Measurements from ENCODE around the gene RNF34.

Gene RNF34

DNA sequence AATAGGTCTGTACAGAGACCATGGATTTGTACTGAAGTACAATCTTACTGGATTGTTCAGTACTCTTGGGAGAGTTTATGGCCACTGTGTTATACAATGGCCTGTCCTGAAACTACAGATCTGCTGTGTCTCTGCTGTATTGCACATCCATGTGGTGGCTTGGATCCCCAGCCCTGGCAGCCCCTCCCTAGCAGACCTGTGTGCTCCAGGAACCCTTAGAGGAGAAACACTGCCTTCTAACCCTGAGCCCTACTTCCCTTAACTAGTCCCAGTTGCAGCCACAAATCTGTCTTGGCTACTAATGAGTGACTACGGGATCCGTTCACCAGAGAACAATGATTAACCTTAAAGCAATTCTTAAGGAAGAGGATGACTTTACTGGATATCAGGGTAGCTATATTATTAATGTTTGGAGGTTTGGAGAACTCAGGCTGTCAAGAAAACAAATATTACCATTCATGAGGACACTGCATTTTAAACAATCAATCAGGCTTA lies 27.7 kb downstream of the RNF34 start:
- TF ChIP-seq, protein P1, sequence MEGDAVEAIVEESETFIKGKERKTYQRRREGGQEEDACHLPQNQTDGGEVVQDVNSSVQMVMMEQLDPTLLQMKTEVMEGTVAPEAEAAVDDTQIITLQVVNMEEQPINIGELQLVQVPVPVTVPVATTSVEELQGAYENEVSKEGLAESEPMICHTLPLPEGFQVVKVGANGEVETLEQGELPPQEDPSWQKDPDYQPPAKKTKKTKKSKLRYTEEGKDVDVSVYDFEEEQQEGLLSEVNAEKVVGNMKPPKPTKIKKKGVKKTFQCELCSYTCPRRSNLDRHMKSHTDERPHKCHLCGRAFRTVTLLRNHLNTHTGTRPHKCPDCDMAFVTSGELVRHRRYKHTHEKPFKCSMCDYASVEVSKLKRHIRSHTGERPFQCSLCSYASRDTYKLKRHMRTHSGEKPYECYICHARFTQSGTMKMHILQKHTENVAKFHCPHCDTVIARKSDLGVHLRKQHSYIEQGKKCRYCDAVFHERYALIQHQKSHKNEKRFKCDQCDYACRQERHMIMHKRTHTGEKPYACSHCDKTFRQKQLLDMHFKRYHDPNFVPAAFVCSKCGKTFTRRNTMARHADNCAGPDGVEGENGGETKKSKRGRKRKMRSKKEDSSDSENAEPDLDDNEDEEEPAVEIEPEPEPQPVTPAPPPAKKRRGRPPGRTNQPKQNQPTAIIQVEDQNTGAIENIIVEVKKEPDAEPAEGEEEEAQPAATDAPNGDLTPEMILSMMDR (conservative IDR thresholded peaks at IDR 0.05; ENCODE audit: low read depth, low read length), result no peak
- H3K4me3 ChIP-seq (ENCODE audit: low read length), result no peak overlapping the region
- DNase-seq (ENCODE audit: low read depth), result no peak

DNA sequence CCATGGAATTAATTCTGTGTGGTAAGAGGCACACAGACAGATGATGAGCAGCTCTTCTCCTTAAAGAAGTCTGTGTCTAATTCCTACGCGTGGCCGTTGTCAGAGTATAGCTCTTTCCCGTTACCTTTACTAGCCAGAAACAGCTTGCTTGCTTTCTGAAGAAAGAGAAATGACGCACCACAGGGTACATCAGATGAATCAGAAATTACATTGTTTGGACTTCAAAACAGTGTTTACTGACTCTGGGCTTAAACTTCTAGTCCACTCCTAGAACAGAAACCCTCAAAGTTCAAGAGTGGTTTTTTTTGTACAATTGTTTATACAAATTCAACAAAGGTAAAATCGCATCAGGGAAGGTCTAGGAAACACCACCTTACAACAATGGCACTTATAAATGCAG lies 29.0 kb downstream of the RNF34 start:
- no peak overlapping the region for H3K4me3 ChIP-seq (ENCODE audit: low read length)
- TF ChIP-seq, protein P1 (conservative IDR thresholded peaks at IDR 0.05; ENCODE audit: low read depth, low read length), result no peak
- DNase-seq (ENCODE audit: low read depth), result no peak

DNA sequence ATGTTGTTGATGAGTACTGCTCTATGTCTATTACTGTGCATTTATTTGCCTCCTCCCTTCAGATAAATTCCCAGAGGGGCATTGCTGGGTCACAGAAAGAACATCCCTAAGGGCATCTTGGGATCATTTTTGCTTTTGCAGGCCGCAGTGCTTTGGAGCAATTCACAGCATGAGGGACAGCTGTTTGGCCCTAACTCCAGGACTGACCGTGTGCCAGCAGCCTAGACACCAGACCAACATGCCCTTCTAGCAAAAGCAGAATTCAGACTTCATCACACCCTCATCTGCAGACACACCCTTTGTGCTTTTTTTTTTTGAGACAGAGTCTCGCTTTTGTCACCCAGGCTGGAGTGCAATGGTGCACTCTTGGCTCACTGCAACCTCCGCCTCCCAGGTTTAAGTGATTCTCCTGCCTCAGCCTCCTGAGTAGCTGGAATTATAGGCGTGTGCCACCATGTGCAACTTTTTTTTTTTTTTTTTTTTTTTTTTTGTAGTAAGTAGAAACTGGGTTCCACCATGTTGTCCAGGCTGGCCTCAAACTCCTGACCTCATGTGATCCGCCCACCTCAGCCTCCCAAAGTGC lies 31.0 kb downstream of the RNF34 start:
- H3K4me3 ChIP-seq (ENCODE audit: low read length), result no peak overlapping the region
- no peak for DNase-seq (ENCODE audit: low read depth)
- TF ChIP-seq, protein P1 (conservative IDR thresholded peaks at IDR 0.05; ENCODE audit: low read depth, low read length), result no peak

DNA sequence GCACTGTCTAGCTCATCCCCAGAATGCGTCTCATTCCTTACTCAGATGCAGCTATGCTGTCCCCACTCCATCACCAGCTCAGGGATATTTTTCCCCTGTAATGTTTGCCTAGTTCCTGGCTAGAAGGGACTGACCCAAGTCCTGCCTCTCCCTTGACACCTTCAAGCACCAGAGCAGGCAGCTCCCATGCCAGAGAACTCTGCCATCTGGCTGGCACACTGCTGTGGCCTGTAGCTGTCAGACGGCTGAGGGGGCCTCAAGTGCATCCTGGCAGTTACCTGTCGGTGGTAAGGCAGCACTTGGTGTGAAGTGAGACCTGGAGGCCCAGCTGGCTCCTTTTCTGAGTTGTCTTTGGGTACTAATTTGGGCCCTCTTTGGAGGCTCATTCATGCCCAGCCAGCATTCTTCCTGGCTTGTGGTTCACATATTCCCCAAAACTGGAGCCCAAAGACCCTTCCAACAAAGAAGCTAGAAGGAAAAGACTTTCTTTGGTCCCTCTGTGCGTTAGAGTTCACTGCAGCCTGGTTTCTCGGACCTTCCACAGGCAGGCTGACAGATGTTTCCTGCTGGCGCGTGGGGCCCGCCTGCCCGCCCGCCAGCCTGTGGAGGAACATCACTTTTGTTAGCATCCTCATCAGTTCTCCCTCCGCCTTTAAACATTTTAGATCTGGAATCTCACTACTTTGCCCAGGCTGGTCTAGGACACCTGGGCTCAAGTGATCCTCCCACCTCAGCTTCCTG lies 33.0 kb downstream of the RNF34 start:
- TF ChIP-seq, protein P1 (conservative IDR thresholded peaks at IDR 0.05; ENCODE audit: low read depth, low read length), result no peak
- no peak for DNase-seq (ENCODE audit: low read depth)
- no peak overlapping the region for H3K4me3 ChIP-seq (ENCODE audit: low read length)

DNA sequence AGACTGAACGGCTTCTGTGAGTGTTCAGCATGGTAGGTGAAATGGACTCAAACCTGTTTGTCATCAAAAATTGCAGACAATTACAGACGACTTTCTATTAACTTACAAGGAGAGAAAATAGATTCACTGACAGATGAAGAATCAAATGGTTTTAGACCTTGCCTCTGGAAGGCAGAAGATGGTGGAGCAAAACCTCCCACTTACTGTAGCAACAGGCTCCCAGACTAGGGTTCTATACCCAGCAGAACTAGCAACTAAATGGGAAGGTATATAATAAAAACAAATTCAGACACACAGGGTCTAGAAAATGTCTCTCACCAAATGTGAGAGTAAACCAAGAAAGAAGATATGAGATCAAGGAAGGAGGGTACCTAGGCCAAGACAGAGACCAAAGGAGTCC lies 36.8 kb downstream of the RNF34 start:
- TF ChIP-seq, protein P1 (conservative IDR thresholded peaks at IDR 0.05; ENCODE audit: low read depth, low read length), result no peak
- no peak overlapping the region for H3K4me3 ChIP-seq (ENCODE audit: low read length)
- no peak for DNase-seq (ENCODE audit: low read depth)

DNA sequence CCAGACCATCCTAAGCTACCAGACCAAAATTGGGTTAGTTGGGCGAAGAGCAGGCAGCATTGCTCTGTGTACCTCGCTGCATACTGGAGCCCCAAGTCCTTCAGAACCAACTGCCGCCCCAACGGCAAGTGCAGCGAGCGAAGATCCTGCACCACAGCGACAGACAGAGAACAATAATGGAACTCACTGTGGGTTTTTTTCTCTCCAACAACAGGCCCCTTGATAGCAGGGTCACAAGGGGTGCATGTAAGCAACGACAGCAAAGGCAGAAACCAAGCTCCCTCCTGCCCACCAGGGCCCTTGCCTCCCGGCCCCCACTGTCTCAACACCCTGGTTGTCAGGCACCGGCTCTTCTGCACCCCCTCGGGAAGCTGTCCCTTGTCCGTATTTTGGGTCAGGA lies 39.0 kb downstream of the RNF34 start:
- DNase-seq (ENCODE audit: low read depth), result no peak
- TF ChIP-seq, protein P1 (conservative IDR thresholded peaks at IDR 0.05; ENCODE audit: low read depth, low read length), result no peak
- no peak overlapping the region for H3K4me3 ChIP-seq (ENCODE audit: low read length)

DNA sequence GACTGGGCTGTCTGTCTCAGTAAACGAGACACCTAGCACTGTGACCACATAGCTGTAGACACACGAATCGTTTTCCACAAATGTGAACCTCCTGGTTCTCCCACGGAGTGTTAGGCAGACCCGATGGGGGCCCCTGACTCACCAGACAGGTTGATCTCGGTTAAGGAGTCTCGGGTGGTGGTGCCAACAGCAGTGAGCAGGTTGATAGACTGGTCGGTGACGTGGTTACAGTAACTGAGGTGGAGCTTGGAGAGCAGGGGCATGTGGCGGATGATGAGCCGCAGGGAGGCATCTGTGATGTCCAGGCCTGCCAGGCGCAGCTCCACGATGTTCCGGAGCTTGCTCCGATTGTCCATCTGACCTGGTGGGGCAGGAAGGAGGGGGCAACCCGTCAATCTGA lies 39.8 kb downstream of the RNF34 start:
- no peak for DNase-seq (ENCODE audit: low read depth)
- no peak overlapping the region for H3K4me3 ChIP-seq (ENCODE audit: low read length)
- TF ChIP-seq, protein P1 (conservative IDR thresholded peaks at IDR 0.05; ENCODE audit: low read depth, low read length), result no peak

Data from retinal pigment epithelial cell (primary cell).